Peyer's patch (tissue), 4 donors: ENCODE measurements around the gene MGAT5. TPM values are rescaled to one million over a fixed set of nuclear protein-coding genes. Genes with fewer than 3 reads are reported as not detected.

ENCODE experiments used
- DNase-seq, 3 donors: peaks; one replicate each; pipeline ENCODE4 v3.0.0-alpha.2; 2017 to 2019
- H3K27ac ChIP-seq, 4 donors: fragments of 200-600 bp; sonication (generic); one replicate each; pipeline ENCODE4 v1.5.1; 2016 to 2019
- H3K27me3 ChIP-seq, 2 donors: fragments of 200-600 bp; sonication (generic); one replicate each; pipeline ENCODE4 v1.5.1; 2019
- H3K36me3 ChIP-seq, 3 donors: fragments of 200-600 bp; sonication (generic); one replicate each; pipeline ENCODE4 v1.5.1; 2016 to 2019
- H3K4me1 ChIP-seq, 4 donors: fragments of 200-600 bp; sonication (generic); one replicate each; pipeline ENCODE4 v1.5.1; 2016 to 2019
- H3K4me3 ChIP-seq, 4 donors: fragments of 200-600 bp; sonication (generic); 1 replicate in 3 of 4; 2 replicates in 1 of 4; pipeline ENCODE4 v1.5.1; 2016 to 2019; ENCODE audit warnings: mild to moderate bottlenecking in 1 of 4
- H3K9me3 ChIP-seq, 4 donors: fragments of 200-600 bp; sonication (generic); one replicate each; pipeline ENCODE4 v1.5.1; 2016 to 2019; ENCODE audit warnings: mild to moderate bottlenecking in 1 of 4
- CTCF ChIP-seq, 6 experiments: fragments of 450-650 bp in 4 of 6; fragments of 200-600 bp in 2 of 6; sonication (generic) in 1 of 6; IDR thresholded peaks; one replicate each; pipeline ENCODE4 v1.5.1; 2017 to 2019; ENCODE audit warnings: antibody characterized with exemption in 6 of 6, mild to moderate bottlenecking in 3 of 6, moderate library complexity in 1 of 6
- POLR2A ChIP-seq, 2 donors: fragments of 450-650 bp; IDR thresholded peaks; one replicate each; pipeline ENCODE4 v1.5.1; 2017; ENCODE audit warnings: antibody characterized with exemption in 2 of 2, mild to moderate bottlenecking in 2 of 2, moderate library complexity in 2 of 2
- total RNA-seq, 4 donors: library from RNA; depleted of rRNA; stranded (reverse); fragments of >200 nt; gene quantifications; one replicate each; pipeline ENCODE4 v1.1.0, GENCODE V29; 2016

MGAT5 gene
- total RNA-seq, 4 donors from 2014 or later, result 106 to 182 (median 117) TPM

DNA sequence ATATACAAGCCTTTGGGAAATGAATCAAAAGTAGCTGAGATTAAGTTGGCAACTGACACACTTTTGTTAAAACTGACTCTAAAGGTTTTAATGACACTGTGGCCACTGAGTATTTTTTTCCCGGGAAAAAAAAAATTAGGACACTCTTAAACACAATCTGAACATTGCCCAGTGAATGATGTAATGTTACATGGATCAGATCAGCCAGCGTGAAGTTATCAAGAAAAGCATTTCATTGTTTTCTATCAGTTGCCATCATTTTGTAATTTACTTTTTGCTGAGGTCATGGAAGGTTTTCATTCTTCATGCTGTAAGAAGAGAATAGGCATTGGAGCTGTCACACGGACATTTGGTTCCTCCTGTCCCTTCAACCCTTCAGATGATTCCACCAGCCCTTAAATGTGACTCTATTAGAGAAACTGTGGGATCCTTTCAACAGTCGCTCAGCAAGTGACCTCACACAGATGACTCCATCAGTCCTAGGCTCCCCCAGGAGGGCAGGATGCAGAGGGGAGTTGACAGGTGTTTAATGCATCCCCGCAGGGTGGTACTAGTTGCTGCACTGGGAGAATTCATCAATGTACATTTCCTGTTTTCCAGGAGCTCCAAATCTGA, 164.2 kb downstream of the MGAT5 start:
- Histone ChIP-seq H3K4me1 (peaks cover 0 to 5% (median 0%) of the 10 kb centered on the region in 4 donors), H3K9me3 (no peaks in the 10 kb centered on the region), H3K27ac (no peak overlapping the region), H3K27me3 (no peaks in the 10 kb centered on the region), H3K36me3 (peaks cover 0 to 15% (median 0%) of the 10 kb centered on the region in 3 donors), H3K4me3 (no peak overlapping the region)
- DNase-seq, result no peak
- TF ChIP-seq CTCF (IDR thresholded peaks at IDR 0.05) (no peak), POLR2A (IDR thresholded peaks at IDR 0.05) (no peak)

GRCh38 chr2:134420259-134420658, 166.4 kb downstream of the MGAT5 start:
- H3K4me3 ChIP-seq, result no peak overlapping the region
- H3K9me3 ChIP-seq, result no peaks in the 10 kb centered on the region
- H3K27ac ChIP-seq, result no peak overlapping the region
- peaks cover 0 to 36% (median 0%) of the 10 kb centered on the region in 3 donors for H3K36me3 ChIP-seq
- no peaks in the 10 kb centered on the region for H3K4me1 ChIP-seq
- H3K27me3 ChIP-seq, result no peaks in the 10 kb centered on the region
- no peak for DNase-seq
- TF ChIP-seq CTCF (IDR thresholded peaks at IDR 0.05) (no peak), POLR2A (IDR thresholded peaks at IDR 0.05) (no peak)

GRCh38 chr2:134420920-134421319, 167.0 kb downstream of the MGAT5 start:
- peaks cover 0 to 37% (median 0%) of the 10 kb centered on the region in 3 donors for H3K36me3 ChIP-seq
- H3K27me3 ChIP-seq, result no peaks in the 10 kb centered on the region
- H3K9me3 ChIP-seq, result no peaks in the 10 kb centered on the region
- no peak overlapping the region for H3K4me3 ChIP-seq
- no peak for DNase-seq
- H3K27ac ChIP-seq, result no peak overlapping the region
- no peaks in the 10 kb centered on the region for H3K4me1 ChIP-seq
- TF ChIP-seq POLR2A (IDR thresholded peaks at IDR 0.05), result no peak
- no peak for TF ChIP-seq CTCF (IDR thresholded peaks at IDR 0.05)

- no peaks in the 10 kb centered on the region for H3K9me3 ChIP-seq
- no peaks in the 10 kb centered on the region for H3K4me1 ChIP-seq
- no peak for DNase-seq
- no peaks in the 10 kb centered on the region for H3K27me3 ChIP-seq
- TF ChIP-seq CTCF (IDR thresholded peaks at IDR 0.05) (no peak), POLR2A (IDR thresholded peaks at IDR 0.05) (no peak)
- H3K27ac ChIP-seq, result no peak overlapping the region
- H3K4me3 ChIP-seq, result no peak overlapping the region
- peaks cover 0 to 40% (median 0%) of the 10 kb centered on the region in 3 donors for H3K36me3 ChIP-seq
Observed at GRCh38 chr2:134421556-134422328, 167.9 kb downstream of the MGAT5 start.

DNA sequence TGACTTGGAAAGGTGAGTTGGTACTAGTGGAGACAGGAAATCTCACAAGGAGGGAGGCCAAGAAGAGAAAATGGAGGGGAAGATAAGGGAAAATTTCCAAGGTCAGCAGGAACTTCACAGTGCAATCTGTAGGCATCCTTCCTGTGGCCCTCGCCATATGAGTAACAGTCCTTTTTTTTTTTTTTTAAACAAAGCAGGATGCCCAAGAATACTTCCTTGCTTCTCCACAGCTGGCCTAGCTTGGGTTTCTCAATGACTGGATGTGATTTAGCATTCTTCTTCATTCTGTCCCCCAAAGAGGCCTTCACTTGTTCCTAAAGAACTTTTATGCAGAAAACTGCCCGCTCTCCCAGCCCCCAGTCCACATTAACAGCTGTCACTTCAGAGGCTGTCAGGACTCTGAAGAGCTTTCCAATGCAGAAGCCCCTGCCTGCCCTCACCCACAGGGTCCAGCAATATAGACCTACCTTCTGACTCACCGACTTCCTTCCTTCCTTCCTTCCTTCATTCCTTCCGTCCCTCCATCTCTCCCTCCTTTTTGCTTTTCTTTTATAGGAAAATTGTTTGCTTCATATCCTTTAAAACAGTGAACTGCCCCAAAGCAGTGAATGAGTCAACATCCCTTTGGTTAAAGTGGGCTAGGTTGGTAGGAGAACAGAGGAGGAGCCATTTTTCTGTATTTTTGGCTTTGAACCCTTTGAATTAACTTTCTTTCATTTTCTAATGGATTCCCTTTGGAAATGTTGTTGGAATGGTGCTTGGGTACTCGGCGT, 172.0 kb downstream of the MGAT5 start:
- TF ChIP-seq POLR2A (IDR thresholded peaks at IDR 0.05), result no peak
- TF ChIP-seq CTCF (IDR thresholded peaks at IDR 0.05), result no peak
- no peaks in the 10 kb centered on the region for H3K4me1 ChIP-seq
- peaks cover 0 to 72% (median 0%) of the 10 kb centered on the region in 3 donors for H3K36me3 ChIP-seq
- no peak overlapping the region for H3K27ac ChIP-seq
- no peak overlapping the region for H3K4me3 ChIP-seq
- no peak for DNase-seq
- no peaks in the 10 kb centered on the region for H3K9me3 ChIP-seq
- H3K27me3 ChIP-seq, result no peaks in the 10 kb centered on the region
